ENCODE results near the gene TRIM52. TPM values are rescaled to one million over a fixed set of nuclear protein-coding genes. Genes with fewer than 3 reads are reported as not detected.

The TRIM52 gene
- total and polyA plus RNA-seq, 2 of the 13 experiments (the other 11 are each of a cell fraction or from before 2014, with no cell fraction given): 7.2 to 11.6 TPM

DNA sequence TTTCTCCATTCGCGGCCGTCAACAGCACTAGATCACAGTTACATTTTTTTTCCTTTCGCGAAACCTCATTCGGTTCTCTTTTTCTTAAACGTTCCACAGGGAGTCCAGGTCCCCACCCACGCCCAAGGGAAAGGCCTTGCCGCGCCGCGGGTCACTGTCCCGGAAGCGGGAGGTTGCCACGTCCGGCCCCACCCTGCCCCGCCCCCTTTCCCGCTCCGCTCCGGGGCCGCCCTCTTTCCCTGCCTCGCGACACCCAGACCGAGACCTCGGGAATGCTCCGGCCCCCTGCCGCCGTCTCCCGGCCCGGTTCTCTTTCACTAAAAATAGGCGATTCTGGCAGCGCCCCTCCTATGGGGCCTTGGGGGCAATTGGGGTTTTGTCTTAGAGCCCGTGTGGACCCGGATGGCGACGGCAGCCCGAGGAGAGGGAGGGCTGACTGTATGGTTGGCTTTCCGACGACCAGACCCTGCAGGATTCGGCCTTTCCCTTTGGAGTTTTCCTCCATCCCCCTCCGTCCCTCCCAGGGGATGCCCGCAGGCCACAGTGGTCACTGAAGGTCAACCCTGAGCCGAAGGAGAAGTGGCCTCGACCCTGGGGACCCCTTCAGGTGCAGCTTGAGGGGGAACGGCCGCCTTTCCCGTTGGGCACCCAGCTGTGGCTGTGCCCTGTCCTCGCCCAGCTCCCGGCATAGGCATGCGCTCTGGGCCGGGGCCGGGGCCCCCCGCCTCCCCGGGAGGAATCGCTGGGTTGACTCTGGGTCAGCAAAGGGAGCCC is 14.5 kb downstream of the TRIM52 start (continued):
- TF ChIP-seq ZNF512B (CRISPR knock-in tag; IDR thresholded peaks at IDR 0.05; ENCODE audit: borderline replicate concordance) (no peak), ZNF563 (CRISPR knock-in tag; IDR thresholded peaks at IDR 0.05) (no peak), ZBTB21 (CRISPR knock-in tag; IDR thresholded peaks at IDR 0.05) (no peak), SALL2 (CRISPR knock-in tag; IDR thresholded peaks at IDR 0.05) (no peak), PAF1 (CRISPR knock-in tag; IDR thresholded peaks at IDR 0.05) (no peak), MEIS1 (CRISPR knock-in tag; IDR thresholded peaks at IDR 0.05; ENCODE audit: borderline replicate concordance) (peak; percentile 84), MXD4 (CRISPR knock-in tag; IDR thresholded peaks at IDR 0.05) (no peak), STAG1 (CRISPR knock-in tag; IDR thresholded peaks at IDR 0.05) (no peak), MAFF (IDR thresholded peaks at IDR 0.05; ENCODE audit: low read depth, low read length) (no peak), FOXP1 (IDR thresholded peaks at IDR 0.05) (no peak), FOXP1 (CRISPR knock-in tag; IDR thresholded peaks at IDR 0.05) (no peak), RBM39 (IDR thresholded peaks at IDR 0.05; ENCODE audit: low read depth, low read length, poor library complexity, severe bottlenecking) (peak; percentile 18), STAT5B (CRISPR knock-in tag; IDR thresholded peaks at IDR 0.05) (no peak), TFDP2 (CRISPR knock-in tag; IDR thresholded peaks at IDR 0.05) (peak; percentile 68; the same call in 1 of the 2 replicates), ZNF329 (CRISPR knock-in tag; IDR thresholded peaks at IDR 0.05; ENCODE audit: low read depth) (no peak), ATF4 (CRISPR knock-in tag; IDR thresholded peaks at IDR 0.05) (no peak), ZNF546 (CRISPR knock-in tag; conservative IDR thresholded peaks at IDR 0.05) (0 out of 2 replicates have a peak, but pooled peaks have one; percentile 29), CHD2 (IDR thresholded peaks at IDR 0.05; ENCODE audit: low read depth, low read length) (peak; percentile 95), HCFC1 (IDR thresholded peaks at IDR 0.05; ENCODE audit: low read depth, low read length) (no peak), HNF4A (CRISPR knock-in tag; IDR thresholded peaks at IDR 0.05) (0 out of 2 replicates have a peak, but pooled peaks have one; percentile 16), ASH2L (IDR thresholded peaks at IDR 0.05; ENCODE audit: insufficient read length, low read depth, low read length) (peak; percentile 84), ZBTB1 (CRISPR knock-in tag; IDR thresholded peaks at IDR 0.05; ENCODE audit: borderline replicate concordance) (no peak), NR3C1 (CRISPR knock-in tag; IDR thresholded peaks at IDR 0.05) (no peak), MYC (CRISPR knock-in tag; IDR thresholded peaks at IDR 0.05; ENCODE audit: borderline replicate concordance) (peak; percentile 69), SNAI1 (CRISPR knock-in tag; IDR thresholded peaks at IDR 0.05; ENCODE audit: borderline replicate concordance) (peak; percentile 55)
- TF ChIP-seq, protein P1, sequence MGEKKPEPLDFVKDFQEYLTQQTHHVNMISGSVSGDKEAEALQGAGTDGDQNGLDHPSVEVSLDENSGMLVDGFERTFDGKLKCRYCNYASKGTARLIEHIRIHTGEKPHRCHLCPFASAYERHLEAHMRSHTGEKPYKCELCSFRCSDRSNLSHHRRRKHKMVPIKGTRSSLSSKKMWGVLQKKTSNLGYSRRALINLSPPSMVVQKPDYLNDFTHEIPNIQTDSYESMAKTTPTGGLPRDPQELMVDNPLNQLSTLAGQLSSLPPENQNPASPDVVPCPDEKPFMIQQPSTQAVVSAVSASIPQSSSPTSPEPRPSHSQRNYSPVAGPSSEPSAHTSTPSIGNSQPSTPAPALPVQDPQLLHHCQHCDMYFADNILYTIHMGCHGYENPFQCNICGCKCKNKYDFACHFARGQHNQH (CRISPR knock-in tag; IDR thresholded peaks at IDR 0.05): 0 out of 2 replicates have a peak, but pooled peaks have one; percentile 40

Measured in HepG2 (cell line).